ENCODE measurements around the gene UBE3B. TPM values are rescaled to one million over a fixed set of nuclear protein-coding genes. Genes with fewer than 3 reads are reported as not detected.

UBE3B gene
- polyA plus RNA-seq, 1 donor (not counting 4 experiments of a cell fraction or from before 2014, with no cell fraction given): 27.1 TPM

GRCh38 chr12:109435428-109436187 lies 41.8 kb upstream of the UBE3B start:
- Histone ChIP-seq H2AFZ (ENCODE audit: control insufficient read depth, low read length) (no peak overlapping the region), H3K36me3 (ENCODE audit: control insufficient read depth in 2 of 2, extremely low read depth in 1 of 2, insufficient read depth in 2 of 2, low read length in 2 of 2) (no peaks in the 10 kb centered on the region), H3K9me3 (ENCODE audit: control insufficient read depth, low read depth, low read length) (no peaks in the 10 kb centered on the region), H3K9me1 (ENCODE audit: control insufficient read depth, extremely low read depth, insufficient read depth, low read length) (no peaks in the 10 kb centered on the region), H3K4me3 (ENCODE audit: control insufficient read depth in 2 of 3, extremely low read depth in 1 of 3, insufficient read depth in 2 of 3, low read depth in 1 of 3, low read length in 3 of 3) (no peak overlapping the region), H3K27ac (ENCODE audit: control insufficient read depth, insufficient read depth, low read length) (no peak overlapping the region), H3K4me1 (ENCODE audit: control insufficient read depth, extremely low read depth, insufficient read depth, low read length) (peaks cover 5% of the 10 kb centered on the region), H3K79me2 (ENCODE audit: control insufficient read depth, insufficient read depth, low read length) (no peaks in the 10 kb centered on the region), H4K20me1 (ENCODE audit: control insufficient read depth, extremely low read depth, insufficient read depth, low read length) (no peaks in the 10 kb centered on the region), H3K27me3 (ENCODE audit: control insufficient read depth, extremely low read depth, insufficient read depth, low read length) (no peaks in the 10 kb centered on the region), H3K9ac (ENCODE audit: control insufficient read depth, extremely low read depth, insufficient read depth, low read length) (no peak overlapping the region), H3K4me2 (ENCODE audit: control insufficient read depth, extremely low read depth, insufficient read depth, low read depth, low read length) (no peak overlapping the region)
- DNase-seq (ENCODE audit: low read depth, low spot score) (no peak), FAIRE-seq (no peak)
- dilution Hi-C loops (cut with MboI; ENCODE audit: extremely low pct_ligation_motif_present, low sequenced_read_pairs): no loop called here
- TF ChIP-seq EZH2 (IDR thresholded peaks at IDR 0.05; ENCODE audit: low read length): no peak
- TF ChIP-seq, protein P1, sequence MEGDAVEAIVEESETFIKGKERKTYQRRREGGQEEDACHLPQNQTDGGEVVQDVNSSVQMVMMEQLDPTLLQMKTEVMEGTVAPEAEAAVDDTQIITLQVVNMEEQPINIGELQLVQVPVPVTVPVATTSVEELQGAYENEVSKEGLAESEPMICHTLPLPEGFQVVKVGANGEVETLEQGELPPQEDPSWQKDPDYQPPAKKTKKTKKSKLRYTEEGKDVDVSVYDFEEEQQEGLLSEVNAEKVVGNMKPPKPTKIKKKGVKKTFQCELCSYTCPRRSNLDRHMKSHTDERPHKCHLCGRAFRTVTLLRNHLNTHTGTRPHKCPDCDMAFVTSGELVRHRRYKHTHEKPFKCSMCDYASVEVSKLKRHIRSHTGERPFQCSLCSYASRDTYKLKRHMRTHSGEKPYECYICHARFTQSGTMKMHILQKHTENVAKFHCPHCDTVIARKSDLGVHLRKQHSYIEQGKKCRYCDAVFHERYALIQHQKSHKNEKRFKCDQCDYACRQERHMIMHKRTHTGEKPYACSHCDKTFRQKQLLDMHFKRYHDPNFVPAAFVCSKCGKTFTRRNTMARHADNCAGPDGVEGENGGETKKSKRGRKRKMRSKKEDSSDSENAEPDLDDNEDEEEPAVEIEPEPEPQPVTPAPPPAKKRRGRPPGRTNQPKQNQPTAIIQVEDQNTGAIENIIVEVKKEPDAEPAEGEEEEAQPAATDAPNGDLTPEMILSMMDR (optimal IDR thresholded peaks at IDR 0.05 in 1 of 3, IDR thresholded peaks at IDR 0.05 in 1 of 3, conservative IDR thresholded peaks at IDR 0.05 in 1 of 3; ENCODE audit: extremely low read depth in 1 of 3, insufficient read depth in 2 of 3, low read length in 3 of 3): no peak

- no peak for FAIRE-seq
- TF ChIP-seq, protein P1 (optimal IDR thresholded peaks at IDR 0.05 in 1 of 3, IDR thresholded peaks at IDR 0.05 in 1 of 3, conservative IDR thresholded peaks at IDR 0.05 in 1 of 3; ENCODE audit: extremely low read depth in 1 of 3, insufficient read depth in 2 of 3, low read length in 3 of 3): no peak
- TF ChIP-seq EZH2 (IDR thresholded peaks at IDR 0.05; ENCODE audit: low read length): no peak
- H3K4me2 ChIP-seq (ENCODE audit: control insufficient read depth, extremely low read depth, insufficient read depth, low read depth, low read length): no peak overlapping the region
These were observed 41.3 kb upstream of the UBE3B start for GRCh38 chr12:109436188-109436560.

More at GRCh38 chr12:109436188-109436560, 41.3 kb upstream of the UBE3B start:
- Histone ChIP-seq H3K79me2 (ENCODE audit: control insufficient read depth, insufficient read depth, low read length) (no peaks in the 10 kb centered on the region), H3K4me1 (ENCODE audit: control insufficient read depth, extremely low read depth, insufficient read depth, low read length) (peaks cover 5% of the 10 kb centered on the region), H3K36me3 (ENCODE audit: control insufficient read depth in 2 of 2, extremely low read depth in 1 of 2, insufficient read depth in 2 of 2, low read length in 2 of 2) (no peaks in the 10 kb centered on the region), H3K9me1 (ENCODE audit: control insufficient read depth, extremely low read depth, insufficient read depth, low read length) (no peaks in the 10 kb centered on the region), H3K4me3 (ENCODE audit: control insufficient read depth in 2 of 3, extremely low read depth in 1 of 3, insufficient read depth in 2 of 3, low read depth in 1 of 3, low read length in 3 of 3) (no peak overlapping the region), H4K20me1 (ENCODE audit: control insufficient read depth, extremely low read depth, insufficient read depth, low read length) (no peaks in the 10 kb centered on the region), H3K9ac (ENCODE audit: control insufficient read depth, extremely low read depth, insufficient read depth, low read length) (no peak overlapping the region), H3K27me3 (ENCODE audit: control insufficient read depth, extremely low read depth, insufficient read depth, low read length) (no peaks in the 10 kb centered on the region), H3K27ac (ENCODE audit: control insufficient read depth, insufficient read depth, low read length) (no peak overlapping the region), H3K9me3 (ENCODE audit: control insufficient read depth, low read depth, low read length) (no peaks in the 10 kb centered on the region), H2AFZ (ENCODE audit: control insufficient read depth, low read length) (no peak overlapping the region)
- DNase-seq (ENCODE audit: low read depth, low spot score): no peak
- dilution Hi-C loops (cut with MboI; ENCODE audit: extremely low pct_ligation_motif_present, low sequenced_read_pairs): no loop called here
